A549 (cell line): Measurements from ENCODE around the gene MYT1. TPM values are rescaled to one million over a fixed set of nuclear protein-coding genes. Genes with fewer than 3 reads are reported as not detected.

Source experiments
- ATAC-seq, 2 experiments: fragments of 200-7000 bp in 1 of 2; fragments of >200 bp in 1 of 2; cut with Nextera tagmentation in 1 of 2; cut with Tn5 transposase in 1 of 2; 3 replicates each; pipeline versions ENCODE4 v1.8.0 to v1.9.1; 2018 to 2020; ENCODE audit warnings: mild to moderate bottlenecking in 1 of 2, moderate library complexity in 1 of 2
- CTCF ChIA-PET: fragments of 300-600 bp; sonication (Branson Sonifier 250); formaldehyde crosslinking; extraction: SDS; loops from one replicate; lab custom pipeline; 2021; ENCODE audit warnings: antibody characterized with exemption, inconsistent platforms; lab: Yijun Ruan, JAX
- POLR2A ChIA-PET: fragments of 350-600 bp; formaldehyde crosslinking; extraction: SDS; loops from one replicate; lab custom pipeline; 2021; ENCODE audit warnings: antibody characterized with exemption, inconsistent platforms; lab: Yijun Ruan, JAX
- DNase-seq, 2 experiments: peaks; one replicate each; pipeline versions ENCODE4 v3.0.0 to v3.0.0-alpha.2; 2011 to 2016; ENCODE audit warnings: low read depth in 1 of 2, low spot score in 1 of 2
- FAIRE-seq: peaks from 2 replicates; lab custom pipeline; 2011; peaks lifted over from hg19 to GRCh38; lab: Jason Lieb, UNC
- H3K27ac ChIP-seq, 2 experiments: fragments of >200 bp; sonication (Bioruptor Twin); formaldehyde crosslinking; 3 replicates each; pipeline ENCODE4 v1.5.1; 2016 to 2017
- H3K4me1 ChIP-seq: fragments of >200 bp; sonication (Bioruptor Twin); formaldehyde crosslinking; 3 replicates; pipeline ENCODE4 v1.6.1; 2016
- H3K4me2 ChIP-seq: fragments of >200 bp; sonication (Bioruptor Twin); formaldehyde crosslinking; 3 replicates; pipeline ENCODE4 v1.6.1; 2016
- H3K4me3 ChIP-seq: fragments of >200 bp; sonication (Bioruptor Twin); formaldehyde crosslinking; 3 replicates; pipeline ENCODE4 v1.5.1; 2016
- H3K9me3 ChIP-seq: fragments of >200 bp; sonication (Bioruptor Twin); formaldehyde crosslinking; 3 replicates; pipeline ENCODE4 v1.6.1; 2016
- CEBPB ChIP-seq, 2 experiments: fragments of >200 bp in 1 of 2; sonication (Bioruptor Twin) in 1 of 2; formaldehyde crosslinking in 1 of 2; IDR thresholded peaks; 2 replicates each; pipeline ENCODE4 v1.6.1; 2012 to 2016
- CTCF ChIP-seq: fragments of >200 bp; sonication (Bioruptor Twin); formaldehyde crosslinking; IDR thresholded peaks from 3 replicates; pipeline ENCODE4 v1.5.1; 2016
- EHF ChIP-seq: fragments of 250-450 bp; sonication (Bioruptor Pico); IDR thresholded peaks from 2 replicates; pipeline ENCODE4 v1.5.0; 2020; ENCODE audit warnings: mild to moderate bottlenecking
- FOSB ChIP-seq: fragments of 250-450 bp; sonication (Bioruptor Pico); IDR thresholded peaks from 2 replicates; pipeline ENCODE4 v1.5.0; 2020; ENCODE audit warnings: mild to moderate bottlenecking, moderate library complexity
- HDAC2 ChIP-seq: fragments of 200-600 bp; sonication (generic); IDR thresholded peaks from 2 replicates; pipeline ENCODE4 v1.6.1; 2016
- HES2 ChIP-seq: fragments of >200 bp; sonication (Bioruptor Twin); formaldehyde crosslinking; IDR thresholded peaks from 2 replicates; pipeline ENCODE4 v1.6.1; 2016
- HOXB13 ChIP-seq: fragments of 250-450 bp; sonication (Bioruptor Pico); IDR thresholded peaks from 2 replicates; pipeline ENCODE4 v1.5.0; 2020; ENCODE audit warnings: low read depth, mild to moderate bottlenecking, moderate library complexity
- HOXB5 ChIP-seq: fragments of 250-450 bp; sonication (Bioruptor Pico); IDR thresholded peaks from 2 replicates; pipeline ENCODE4 v1.5.0; 2020; ENCODE audit warnings: mild to moderate bottlenecking, moderate library complexity
- JUN ChIP-seq, 2 experiments: fragments of >200 bp; sonication (Bioruptor Twin); formaldehyde crosslinking; IDR thresholded peaks; 2 replicates in 1 of 2; 3 replicates in 1 of 2; pipeline ENCODE4 v1.6.1; 2016 to 2017
- JUNB ChIP-seq: fragments of >200 bp; sonication (Bioruptor Twin); formaldehyde crosslinking; IDR thresholded peaks from 2 replicates; pipeline ENCODE4 v1.6.1; 2016
- KDM5A ChIP-seq: fragments of 200-600 bp; sonication (generic); IDR thresholded peaks from 2 replicates; pipeline ENCODE4 v1.6.1; 2016; ENCODE audit warnings: antibody characterized with exemption, mild to moderate bottlenecking
- MAZ ChIP-seq: fragments of 150-350 bp; IDR thresholded peaks from 2 replicates; pipeline ENCODE4 v1.6.1; 2014; ENCODE audit warnings: antibody characterized with exemption, low read depth, low read length, borderline replicate concordance
- NFE2L2 ChIP-seq: fragments of 150-350 bp; conservative IDR thresholded peaks from 2 replicates; pipeline ENCODE4 v1.6.1; 2014; ENCODE audit warnings: low read length
- NR3C1 ChIP-seq: fragments of >200 bp; sonication (Bioruptor Twin); formaldehyde crosslinking; IDR thresholded peaks from 3 replicates; pipeline ENCODE4 v1.6.1; 2017
- PHF8 ChIP-seq: fragments of 200-600 bp; sonication (generic); IDR thresholded peaks from 2 replicates; pipeline ENCODE4 v1.6.1; 2016; ENCODE audit warnings: low read depth, mild to moderate bottlenecking, antibody characterized with exemption, moderate library complexity, borderline replicate concordance
- POLR2A ChIP-seq: IDR thresholded peaks from 2 replicates; pipeline ENCODE4 v1.6.1; 2012; ENCODE audit warnings: mild to moderate bottlenecking, low read length
- RAD21 ChIP-seq, 2 experiments: fragments of >200 bp in 1 of 2; sonication (Bioruptor Twin) in 1 of 2; formaldehyde crosslinking in 1 of 2; IDR thresholded peaks in 1 of 2; conservative IDR thresholded peaks in 1 of 2; 2 replicates in 1 of 2; 3 replicates in 1 of 2; pipeline ENCODE4 v1.6.1; 2012 to 2018; ENCODE audit warnings: inconsistent platforms in 1 of 2
- RARB ChIP-seq: fragments of 250-450 bp; sonication (Bioruptor Pico); IDR thresholded peaks from 2 replicates; pipeline ENCODE4 v1.8.0; 2021; ENCODE audit warnings: mild to moderate bottlenecking, moderate library complexity
- RCOR1 ChIP-seq: fragments of 150-350 bp; IDR thresholded peaks from 2 replicates; pipeline ENCODE4 v1.6.1; 2014; ENCODE audit warnings: antibody characterized with exemption, low read length, low read depth
- REST ChIP-seq: fragments of 200-600 bp; sonication (generic); IDR thresholded peaks from 2 replicates; pipeline ENCODE4 v1.6.1; 2016; ENCODE audit warnings: antibody characterized with exemption, mild to moderate bottlenecking, moderate library complexity
- TFCP2L1 ChIP-seq: fragments of 250-450 bp; sonication (Bioruptor Pico); IDR thresholded peaks from 2 replicates; pipeline ENCODE4 v1.5.0; 2021; ENCODE audit warnings: mild to moderate bottlenecking
- TP53 ChIP-seq: fragments of 250-450 bp; sonication (Bioruptor Pico); IDR thresholded peaks from 2 replicates; pipeline ENCODE4 v1.5.0; 2021; ENCODE audit warnings: mild to moderate bottlenecking, moderate library complexity
- ZFP36 ChIP-seq: fragments of 450-650 bp; IDR thresholded peaks from 2 replicates; pipeline ENCODE4 v1.6.1; 2014; ENCODE audit warnings: borderline replicate concordance; ENCODE audit not compliant: partially characterized antibody
- ZNF302 ChIP-seq: fragments of 250-450 bp; sonication (Bioruptor Pico); IDR thresholded peaks from 2 replicates; pipeline ENCODE4 v1.9.0; 2021; ENCODE audit warnings: inconsistent platforms, mild to moderate bottlenecking, moderate library complexity
- ZSCAN20 ChIP-seq: fragments of 250-450 bp; sonication (Bioruptor Pico); IDR thresholded peaks from 2 replicates; pipeline ENCODE4 v1.8.0; 2022; ENCODE audit warnings: mild to moderate bottlenecking, moderate library complexity
- WGBS: methylation state at CpG from one replicate; pipeline ENCODE4 v1.1.6; 2017; ENCODE audit errors: missing lambda C conversion rate; 5-methylcytosine and 5-hydroxymethylcytosine counted together
- polyA plus RNA-seq, 4 experiments: library from polyadenylated mRNA; depleted of rRNA in 3 of 4; stranded (reverse); fragments of >200 nt; fragmentation: RNase III in 1 of 4; extraction: RNeasy Plus Mini Kit Qiagen cat#74134 plus additional on column Dnase treatment in 1 of 4; gene quantifications; 2 replicates in 3 of 4; 3 replicates in 1 of 4; pipeline ENCODE4 v1.2.3, GENCODE V29; 2011 to 2017
- TF ChIP-seq, protein P1 (sequence below): fragments of 450-650 bp; IDR thresholded peaks from 2 replicates; pipeline ENCODE4 v1.6.1; 2014; ENCODE audit warnings: antibody characterized with exemption
- TF ChIP-seq, protein P2 (sequence below): IDR thresholded peaks from 2 replicates; pipeline ENCODE4 v1.6.1; 2012

The MYT1 gene
- polyA plus RNA-seq, 2 of the 4 experiments (the other 2 are of a cell fraction): 0.21 to 0.22 TPM

- Histone ChIP-seq H3K4me2 (no peak overlapping the region), H3K4me1 (no peaks in the 10 kb centered on the region), H3K9me3 (no peaks in the 10 kb centered on the region), H3K27ac (no peak overlapping the region), H3K4me3 (no peak overlapping the region)
- TF ChIP-seq ZNF302 (CRISPR knock-in tag) (no peak), ZFP36 (no peak), CTCF (no peak), RCOR1 (no peak), HOXB13 (no peak), JUNB (no peak), POLR2A (no peak), TFCP2L1 (no peak), HOXB5 (CRISPR knock-in tag) (no peak), PHF8 (no peak), RARB (CRISPR knock-in tag) (no peak)
- ChIA-PET POLR2A (no interaction called here), CTCF (interaction anchor here (0.9 kb wide), 1 partner anchor 7 kb away, joined by 3 read pairs; no protein-coding TSS in a partner anchor)
- no peak for ATAC-seq
- WGBS: 39% methylated on average over 10 of the region's 10 CpGs
- FAIRE-seq: no peak
- DNase-seq: no peak
Measured at GRCh38 chr20:64246616-64247306, 82.5 kb downstream of the MYT1 start.

DNA sequence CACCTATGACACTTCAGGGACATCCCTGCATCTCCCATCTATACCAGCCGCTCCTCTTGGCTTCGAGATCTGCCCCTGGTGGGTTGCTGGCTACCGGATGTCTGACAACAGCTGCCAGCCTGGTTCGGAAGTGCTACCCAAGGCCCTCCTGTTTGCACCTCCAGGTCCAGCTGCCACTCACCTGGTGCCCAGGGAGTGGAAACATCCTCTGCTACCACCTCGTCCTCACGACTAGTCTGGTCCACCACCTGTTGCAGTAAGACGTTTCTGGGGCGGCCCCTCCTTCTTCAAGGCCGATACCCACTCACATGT, 83.0 kb downstream of the MYT1 start:
- FAIRE-seq: no peak
- no peak for DNase-seq
- no peaks in the 10 kb centered on the region for H3K9me3 ChIP-seq
- no peak for TF ChIP-seq NFE2L2
- TF ChIP-seq JUN (IDR thresholded peaks at IDR 0.05): no peak
- TF ChIP-seq TP53 (CRISPR knock-in tag): no peak
- TF ChIP-seq PHF8: no peak
- no peak for TF ChIP-seq HES2
- no peak for TF ChIP-seq MAZ
- no peak for TF ChIP-seq RAD21 (conservative IDR thresholded peaks at IDR 0.05 in 1 of 2, IDR thresholded peaks at IDR 0.05 in 1 of 2)
- no peak for TF ChIP-seq CEBPB (IDR thresholded peaks at IDR 0.05)
- TF ChIP-seq NR3C1: no peak
- no peak for TF ChIP-seq FOSB
- TF ChIP-seq REST: no peak
- no peak for TF ChIP-seq HDAC2
- no peak for TF ChIP-seq ZSCAN20
- no peak for TF ChIP-seq KDM5A
- no peak for TF ChIP-seq JUNB
- TF ChIP-seq, protein P1, sequence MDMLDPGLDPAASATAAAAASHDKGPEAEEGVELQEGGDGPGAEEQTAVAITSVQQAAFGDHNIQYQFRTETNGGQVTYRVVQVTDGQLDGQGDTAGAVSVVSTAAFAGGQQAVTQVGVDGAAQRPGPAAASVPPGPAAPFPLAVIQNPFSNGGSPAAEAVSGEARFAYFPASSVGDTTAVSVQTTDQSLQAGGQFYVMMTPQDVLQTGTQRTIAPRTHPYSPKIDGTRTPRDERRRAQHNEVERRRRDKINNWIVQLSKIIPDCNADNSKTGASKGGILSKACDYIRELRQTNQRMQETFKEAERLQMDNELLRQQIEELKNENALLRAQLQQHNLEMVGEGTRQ: no peak
- TF ChIP-seq EHF (CRISPR knock-in tag): no peak
- TF ChIP-seq CTCF: no peak
- TF ChIP-seq, protein P2, sequence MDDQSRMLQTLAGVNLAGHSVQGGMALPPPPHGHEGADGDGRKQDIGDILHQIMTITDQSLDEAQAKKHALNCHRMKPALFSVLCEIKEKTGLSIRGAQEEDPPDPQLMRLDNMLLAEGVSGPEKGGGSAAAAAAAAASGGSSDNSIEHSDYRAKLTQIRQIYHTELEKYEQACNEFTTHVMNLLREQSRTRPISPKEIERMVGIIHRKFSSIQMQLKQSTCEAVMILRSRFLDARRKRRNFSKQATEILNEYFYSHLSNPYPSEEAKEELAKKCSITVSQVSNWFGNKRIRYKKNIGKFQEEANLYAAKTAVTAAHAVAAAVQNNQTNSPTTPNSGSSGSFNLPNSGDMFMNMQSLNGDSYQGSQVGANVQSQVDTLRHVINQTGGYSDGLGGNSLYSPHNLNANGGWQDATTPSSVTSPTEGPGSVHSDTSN: no peak
- no peak for TF ChIP-seq ZNF302 (CRISPR knock-in tag)
- no peak overlapping the region for H3K27ac ChIP-seq
- CTCF ChIA-PET: no interaction called here
- ATAC-seq: no peak
- POLR2A ChIA-PET: no interaction called here
- no peaks in the 10 kb centered on the region for H3K4me1 ChIP-seq
- no peak overlapping the region for H3K4me2 ChIP-seq
- no peak overlapping the region for H3K4me3 ChIP-seq
- 30% methylated on average over 9 of the region's 9 CpGs for WGBS
